ENCODE results near the gene MCOLN1. TPM values are rescaled to one million over a fixed set of nuclear protein-coding genes. Genes with fewer than 3 reads are reported as not detected.
"Not testable (repeated sequence)": the region's sequence is repeated elsewhere in the genome, so short reads cannot be mapped to it uniquely, and the experiment has no call there.

MCOLN1 gene
- total RNA-seq, 1 donor from 2014 or later = 3.6 TPM

DNA sequence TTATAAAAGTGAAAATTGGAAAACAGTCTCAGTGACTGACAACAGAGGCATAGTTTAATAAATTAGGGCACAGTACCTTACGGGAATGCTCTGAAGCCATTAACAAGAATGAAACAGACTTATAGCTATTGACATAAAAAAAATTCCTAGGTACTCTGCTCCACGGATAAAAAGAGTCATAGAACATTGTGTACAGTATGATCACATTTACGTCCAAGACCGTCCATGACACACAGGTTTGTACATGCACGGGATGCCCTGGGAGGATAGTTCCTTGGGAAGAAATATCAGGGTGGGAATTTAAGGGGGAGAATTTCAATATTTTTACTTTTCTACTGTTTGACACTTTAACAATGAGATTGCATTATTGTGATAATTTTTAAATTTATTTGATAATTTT lies 48.3 kb downstream of the MCOLN1 start:
- no peak for DNase-seq (ENCODE audit: low read depth)
- TF ChIP-seq CTCF (conservative IDR thresholded peaks at IDR 0.05; ENCODE audit: low read depth, low read length) = no peak
- H3K4me3 ChIP-seq (ENCODE audit: low read depth, low read length) = no peak overlapping the region

DNA sequence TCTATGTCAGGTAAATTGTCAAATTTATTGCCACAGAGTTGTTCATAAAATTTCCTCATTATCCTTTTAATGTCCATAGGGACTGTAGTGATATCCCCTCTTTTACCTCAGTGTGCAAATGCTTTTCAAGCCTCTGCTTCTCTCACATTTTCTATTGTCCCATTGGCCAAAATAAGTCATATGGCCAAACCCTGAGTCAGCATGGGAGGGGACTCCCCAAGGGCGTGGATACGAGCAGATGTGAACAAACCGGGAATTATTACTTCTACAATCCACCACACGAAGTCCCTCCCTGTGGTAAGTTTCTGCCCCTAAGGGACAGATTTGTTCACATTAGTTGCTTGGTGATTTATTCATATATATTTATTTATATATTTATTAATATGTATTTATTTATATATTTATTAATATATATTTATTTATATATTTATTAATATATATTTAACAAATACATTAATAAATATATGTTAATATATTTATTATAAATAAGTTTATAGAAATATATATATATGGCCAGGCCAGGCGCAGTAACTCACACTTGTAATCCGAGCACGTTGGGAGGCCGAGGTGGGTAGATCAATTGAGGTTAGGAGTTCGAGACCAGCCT lies 53.1 kb downstream of the MCOLN1 start:
- DNase-seq (ENCODE audit: low read depth) = no peak
- TF ChIP-seq CTCF (conservative IDR thresholded peaks at IDR 0.05; ENCODE audit: low read depth, low read length) = no peak
- H3K4me3 ChIP-seq (ENCODE audit: low read depth, low read length) = no peak overlapping the region

GRCh38 chr19:7577422-7577821 lies 55.0 kb downstream of the MCOLN1 start:
- H3K4me3 ChIP-seq (ENCODE audit: low read depth, low read length); DNase-seq (ENCODE audit: low read depth): not testable (repeated sequence)

- no peak for TF ChIP-seq CTCF (conservative IDR thresholded peaks at IDR 0.05; ENCODE audit: low read depth, low read length)
- no peak for DNase-seq (ENCODE audit: low read depth)
- H3K4me3 ChIP-seq (ENCODE audit: low read depth, low read length) = no peak overlapping the region
Measured at GRCh38 chr19:7578127-7578526, 55.7 kb downstream of the MCOLN1 start.

GRCh38 chr19:7579182-7579581 lies 56.8 kb downstream of the MCOLN1 start:
- no peak overlapping the region for H3K4me3 ChIP-seq (ENCODE audit: low read depth, low read length)
- no peak for TF ChIP-seq CTCF (conservative IDR thresholded peaks at IDR 0.05; ENCODE audit: low read depth, low read length)
- no peak for DNase-seq (ENCODE audit: low read depth)

DNA sequence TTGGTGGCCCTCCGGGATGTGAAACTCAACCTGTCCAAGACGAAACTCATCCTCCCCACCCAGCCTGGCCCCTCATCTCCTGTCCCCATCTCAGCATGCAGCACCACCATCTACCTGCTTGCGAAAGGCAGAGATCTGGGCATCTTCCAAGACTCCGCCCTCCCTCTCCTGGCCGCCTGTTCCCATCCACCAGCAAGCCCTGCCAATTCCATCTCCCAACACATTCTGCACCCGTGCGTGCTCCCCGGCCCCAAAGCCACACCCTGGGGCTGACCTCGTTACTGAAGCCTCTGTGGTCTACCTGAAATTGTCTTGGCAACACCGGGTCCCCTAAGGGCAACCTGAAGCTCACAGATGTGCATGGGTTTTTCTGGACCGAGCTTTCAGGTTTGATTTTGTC lies 60.0 kb downstream of the MCOLN1 start:
- DNase-seq (ENCODE audit: low read depth) = no peak
- TF ChIP-seq CTCF (conservative IDR thresholded peaks at IDR 0.05; ENCODE audit: low read depth, low read length) = no peak
- H3K4me3 ChIP-seq (ENCODE audit: low read depth, low read length) = no peak overlapping the region

Other genes with a start within 250 kb of the MCOLN1 start
- gene INSR, start 228.2 kb upstream of the MCOLN1 start, total RNA-seq = 5.1 and 18.0 TPM in 2 replicates
- 61.5 and 63.2 TPM in 2 replicates for gene ARHGEF18, start 173.7 kb upstream of the MCOLN1 start, total RNA-seq
- 1.6 and 6.2 TPM in 2 replicates for gene PEX11G, start 33.6 kb upstream of the MCOLN1 start, total RNA-seq
- gene ZNF358, start 6.5 kb upstream of the MCOLN1 start, total RNA-seq = 29.5 and 80.8 TPM in 2 replicates
- 123 and 129 TPM in 2 replicates for gene PNPLA6, start 13.1 kb downstream of the MCOLN1 start, total RNA-seq
- gene CAMSAP3, start 73.2 kb downstream of the MCOLN1 start, total RNA-seq = 5.6 and 12.4 TPM in 2 replicates
- gene XAB2, start 106.9 kb downstream of the MCOLN1 start, total RNA-seq = 44.1 and 47.9 TPM in 2 replicates
- 33.9 and 62.7 TPM in 2 replicates for gene PET100, start 107.2 kb downstream of the MCOLN1 start, total RNA-seq
- not detected in 2 replicates for gene PCP2, start 111.1 kb downstream of the MCOLN1 start, total RNA-seq
- gene STXBP2, start 114.5 kb downstream of the MCOLN1 start, total RNA-seq = 49.4 and 51.2 TPM in 2 replicates
- not detected in 2 replicates for gene RETN, start 146.4 kb downstream of the MCOLN1 start, total RNA-seq
- gene MCEMP1, start 154.5 kb downstream of the MCOLN1 start, total RNA-seq = not detected in 2 replicates
- 110 and 158 TPM in 2 replicates for gene TRAPPC5, start 158.2 kb downstream of the MCOLN1 start, total RNA-seq
- gene FCER2, start 179.5 kb downstream of the MCOLN1 start, total RNA-seq = not detected in 2 replicates
- gene CLEC4G, start 209.5 kb downstream of the MCOLN1 start, total RNA-seq = not detected in 2 replicates
- gene CD209, start 224.9 kb downstream of the MCOLN1 start, total RNA-seq = 0.12 TPM in 1 of 2 replicates, not detected in the other
- not detected in 2 replicates for gene CLEC4M, start 240.6 kb downstream of the MCOLN1 start, total RNA-seq